ENCODE measurements around the gene DNAAF1.

GRCh38 chr16:84177741-84178073 lies 32.6 kb downstream of the DNAAF1 start:
- TF ChIP-seq, protein P1, sequence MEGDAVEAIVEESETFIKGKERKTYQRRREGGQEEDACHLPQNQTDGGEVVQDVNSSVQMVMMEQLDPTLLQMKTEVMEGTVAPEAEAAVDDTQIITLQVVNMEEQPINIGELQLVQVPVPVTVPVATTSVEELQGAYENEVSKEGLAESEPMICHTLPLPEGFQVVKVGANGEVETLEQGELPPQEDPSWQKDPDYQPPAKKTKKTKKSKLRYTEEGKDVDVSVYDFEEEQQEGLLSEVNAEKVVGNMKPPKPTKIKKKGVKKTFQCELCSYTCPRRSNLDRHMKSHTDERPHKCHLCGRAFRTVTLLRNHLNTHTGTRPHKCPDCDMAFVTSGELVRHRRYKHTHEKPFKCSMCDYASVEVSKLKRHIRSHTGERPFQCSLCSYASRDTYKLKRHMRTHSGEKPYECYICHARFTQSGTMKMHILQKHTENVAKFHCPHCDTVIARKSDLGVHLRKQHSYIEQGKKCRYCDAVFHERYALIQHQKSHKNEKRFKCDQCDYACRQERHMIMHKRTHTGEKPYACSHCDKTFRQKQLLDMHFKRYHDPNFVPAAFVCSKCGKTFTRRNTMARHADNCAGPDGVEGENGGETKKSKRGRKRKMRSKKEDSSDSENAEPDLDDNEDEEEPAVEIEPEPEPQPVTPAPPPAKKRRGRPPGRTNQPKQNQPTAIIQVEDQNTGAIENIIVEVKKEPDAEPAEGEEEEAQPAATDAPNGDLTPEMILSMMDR (IDR thresholded peaks at IDR 0.05) = no peak
- TF ChIP-seq POLR2A (IDR thresholded peaks at IDR 0.05) = no peak

Measured in esophagus squamous epithelium (tissue), 4 donors.